CD14-positive monocyte (primary cell): ENCODE data around the gene MTCH2. TPM values are rescaled to one million over a fixed set of nuclear protein-coding genes. Genes with fewer than 3 reads are reported as not detected.

Source experiments
- DNase-seq, 3 donors: peaks; one replicate each; pipeline ENCODE4 v3.0.0-alpha.2; 2011 to 2022
- H2AFZ ChIP-seq: 2 replicates; pipeline ENCODE4 v1.6.0; 2012; ENCODE audit warnings: mild to moderate bottlenecking, low read depth, low read length, inconsistent platforms; ENCODE audit not compliant: insufficient read depth, poor library complexity, severe bottlenecking
- H3K27ac ChIP-seq, 2 donors: 1 replicate in 1 of 2; 2 replicates in 1 of 2; pipeline ENCODE4 v1.5.1; 2012 to 2013; ENCODE audit warnings: low read length in 2 of 2, control low read depth in 1 of 2, inconsistent platforms in 1 of 2, low read depth in 1 of 2, mild to moderate bottlenecking in 1 of 2
- H3K27me3 ChIP-seq, 2 donors: one replicate each; pipeline versions ENCODE4 v1.6.0 to v1.6.1; 2011 to 2013; ENCODE audit warnings: low read length in 2 of 2; ENCODE audit not compliant: control insufficient read depth in 2 of 2, insufficient read depth in 2 of 2
- H3K36me3 ChIP-seq, 2 donors: replicated peaks in 1 of 2; 1 replicate in 1 of 2; 2 replicates in 1 of 2; pipeline versions ENCODE4 v1.5.1 to v1.6.1; 2012 to 2013; ENCODE audit warnings: low read length in 2 of 2, control low read depth in 1 of 2, inconsistent platforms in 1 of 2, mild to moderate bottlenecking in 1 of 2; ENCODE audit not compliant: insufficient read depth in 2 of 2, control insufficient read depth in 1 of 2
- H3K4me1 ChIP-seq, 2 donors: 1 replicate in 1 of 2; 2 replicates in 1 of 2; pipeline versions ENCODE4 v1.5.1 to v1.6.1; 2012 to 2013; ENCODE audit warnings: low read length in 2 of 2, control low read depth in 1 of 2, inconsistent platforms in 1 of 2, mild to moderate bottlenecking in 1 of 2, moderate library complexity in 1 of 2; ENCODE audit not compliant: insufficient read depth in 2 of 2, control insufficient read depth in 1 of 2
- H3K4me2 ChIP-seq: replicated peaks from 2 replicates; pipeline ENCODE3; 2012; ENCODE audit warnings: low read length, moderate library complexity, mild to moderate bottlenecking; ENCODE audit not compliant: poor library complexity, severe bottlenecking; ENCODE audit errors: extremely low read depth
- H3K4me3 ChIP-seq, 3 experiments: fragments of 200-600 bp in 1 of 3; sonication (generic) in 1 of 3; replicated peaks in 1 of 3; 1 replicate in 2 of 3; 2 replicates in 1 of 3; pipeline ENCODE4 v1.5.1; 2011 to 2013; ENCODE audit warnings: low read length in 3 of 3, mild to moderate bottlenecking in 3 of 3, control low read depth in 2 of 3, low read depth in 2 of 3, inconsistent platforms in 1 of 3, moderate library complexity in 1 of 3
- H3K79me2 ChIP-seq: 2 replicates; pipeline ENCODE4 v1.6.0; 2012; ENCODE audit warnings: mild to moderate bottlenecking, control low read depth, inconsistent platforms, low read length, moderate library complexity; ENCODE audit not compliant: insufficient read depth
- H3K9ac ChIP-seq: 2 replicates; pipeline ENCODE4 v1.6.0; 2017; ENCODE audit warnings: low read length, mild to moderate bottlenecking; ENCODE audit not compliant: insufficient read depth, poor library complexity, severe bottlenecking
- H3K9me3 ChIP-seq, 2 donors: replicated peaks in 1 of 2; 1 replicate in 1 of 2; 2 replicates in 1 of 2; pipeline versions ENCODE4 v1.5.1 to v1.6.1; 2012 to 2013; ENCODE audit warnings: low read length in 2 of 2, control low read depth in 1 of 2; ENCODE audit not compliant: control insufficient read depth in 1 of 2, insufficient read depth in 1 of 2
- H4K20me1 ChIP-seq: 2 replicates; pipeline ENCODE4 v1.6.0; 2012; ENCODE audit warnings: mild to moderate bottlenecking, low read length, control low read depth, moderate library complexity; ENCODE audit not compliant: insufficient read depth
- H3K27ac Mint-ChIP-seq, 7 donors: one replicate each; pipeline ENCODE4 v1.8.0; 2020; ENCODE audit warnings: mild to moderate bottlenecking in 7 of 7, mixed read lengths in 7 of 7, moderate library complexity in 6 of 7, inconsistent platforms in 2 of 7
- H3K27me3 Mint-ChIP-seq, 3 donors: one replicate each; pipeline ENCODE4 v1.8.0; 2021 to 2022; ENCODE audit warnings: low read depth in 3 of 3, mild to moderate bottlenecking in 3 of 3, mixed read lengths in 3 of 3, moderate library complexity in 3 of 3, inconsistent platforms in 1 of 3
- H3K36me3 Mint-ChIP-seq, 2 donors: one replicate each; pipeline ENCODE4 v1.8.0; 2020; ENCODE audit warnings: mixed read lengths in 2 of 2, inconsistent platforms in 1 of 2, mild to moderate bottlenecking in 1 of 2
- H3K4me1 Mint-ChIP-seq: one replicate; pipeline ENCODE4 v1.8.0; 2020; ENCODE audit warnings: mild to moderate bottlenecking, mixed read lengths
- H3K4me3 Mint-ChIP-seq, 2 donors: one replicate each; pipeline ENCODE4 v1.8.0; 2020; ENCODE audit warnings: mild to moderate bottlenecking in 2 of 2, mixed read lengths in 2 of 2, moderate library complexity in 1 of 2
- H3K9me3 Mint-ChIP-seq, 7 donors: one replicate each; pipeline ENCODE4 v1.8.0; 2020 to 2022; ENCODE audit warnings: mixed read lengths in 7 of 7, mild to moderate bottlenecking in 6 of 7, moderate library complexity in 6 of 7, inconsistent platforms in 2 of 7
- WGBS: methylation state at CpG from one replicate; pipeline ENCODE4 v1.1.5; 2013; ENCODE audit warnings: missing lambda C conversion rate; ENCODE audit not compliant: insufficient coverage; 5-methylcytosine and 5-hydroxymethylcytosine counted together
- intact Hi-C, 2 donors: fragments of 100-400 bp; cut with micrococcal nuclease; formaldehyde crosslinking; loops; one replicate each; pipeline versions ENCODE4 v1.15.0 to v1.15.1; 2023
- polyA plus RNA-seq, 3 donors: library from polyadenylated mRNA; depleted of rRNA in 1 of 3; unstranded in 2 of 3; stranded (reverse) in 1 of 3; fragments of 300-500 nt in 2 of 3; fragments of >200 nt in 1 of 3; fragmentation: Illumina TruSeq in 2 of 3; gene quantifications; 1 replicate in 2 of 3; 2 replicates in 1 of 3; pipeline ENCODE4 v1.2.3, GENCODE V29; 2012 to 2021
- TF ChIP-seq, protein P1 (sequence below): fragments of 200-600 bp; IDR thresholded peaks from one replicate; pipeline ENCODE4 v1.8.0; 2022; ENCODE audit warnings: antibody characterized with exemption, mild to moderate bottlenecking

MTCH2 gene
- polyA plus RNA-seq, 3 donors, result 31.7 to 116 (median 98.0) TPM

DNA sequence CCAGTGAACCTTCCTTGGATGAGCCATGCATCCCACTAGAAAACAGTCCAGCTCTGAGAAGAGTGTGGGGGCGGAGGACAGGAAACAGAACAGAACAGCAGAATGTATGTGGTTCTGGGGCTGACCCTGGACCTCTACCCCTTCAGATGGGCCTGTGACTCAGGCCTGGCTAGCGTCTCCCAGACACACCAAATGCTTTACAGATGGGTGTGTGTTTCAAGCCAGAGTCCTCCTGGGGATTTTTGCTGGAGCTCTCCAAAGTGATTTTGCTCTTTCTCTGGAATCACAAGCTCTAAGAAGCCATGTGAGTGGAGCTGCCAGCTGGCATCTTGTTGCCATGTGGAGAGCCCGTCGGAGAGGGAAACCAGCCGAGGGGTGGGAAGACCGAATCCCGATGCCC lies 35.0 kb downstream of the MTCH2 start:
- no peak for DNase-seq
- WGBS, result 85% methylated on average over 5 of the region's 7 CpGs
- TF ChIP-seq, protein P1, sequence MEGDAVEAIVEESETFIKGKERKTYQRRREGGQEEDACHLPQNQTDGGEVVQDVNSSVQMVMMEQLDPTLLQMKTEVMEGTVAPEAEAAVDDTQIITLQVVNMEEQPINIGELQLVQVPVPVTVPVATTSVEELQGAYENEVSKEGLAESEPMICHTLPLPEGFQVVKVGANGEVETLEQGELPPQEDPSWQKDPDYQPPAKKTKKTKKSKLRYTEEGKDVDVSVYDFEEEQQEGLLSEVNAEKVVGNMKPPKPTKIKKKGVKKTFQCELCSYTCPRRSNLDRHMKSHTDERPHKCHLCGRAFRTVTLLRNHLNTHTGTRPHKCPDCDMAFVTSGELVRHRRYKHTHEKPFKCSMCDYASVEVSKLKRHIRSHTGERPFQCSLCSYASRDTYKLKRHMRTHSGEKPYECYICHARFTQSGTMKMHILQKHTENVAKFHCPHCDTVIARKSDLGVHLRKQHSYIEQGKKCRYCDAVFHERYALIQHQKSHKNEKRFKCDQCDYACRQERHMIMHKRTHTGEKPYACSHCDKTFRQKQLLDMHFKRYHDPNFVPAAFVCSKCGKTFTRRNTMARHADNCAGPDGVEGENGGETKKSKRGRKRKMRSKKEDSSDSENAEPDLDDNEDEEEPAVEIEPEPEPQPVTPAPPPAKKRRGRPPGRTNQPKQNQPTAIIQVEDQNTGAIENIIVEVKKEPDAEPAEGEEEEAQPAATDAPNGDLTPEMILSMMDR, result no peak
- no peaks in the 10 kb centered on the region for H3K79me2 ChIP-seq
- intact Hi-C loops, result no loop called here
- H3K4me2 ChIP-seq, result no peak overlapping the region
- no peaks in the 10 kb centered on the region for H3K9me3 Mint-ChIP-seq
- no peaks in the 10 kb centered on the region for H3K9me3 ChIP-seq
- H3K4me3 Mint-ChIP-seq, result no peak overlapping the region
- H3K36me3 Mint-ChIP-seq, result peaks cover 7 to 29% of the 10 kb centered on the region in 2 donors
- no peak overlapping the region for H2AFZ ChIP-seq
- no peak overlapping the region for H3K27ac ChIP-seq
- H3K9ac ChIP-seq, result no peak overlapping the region
- no peaks in the 10 kb centered on the region for H3K27me3 ChIP-seq
- no peaks in the 10 kb centered on the region for H4K20me1 ChIP-seq
- peaks cover 12% of the 10 kb centered on the region in 2 donors for H3K4me1 ChIP-seq
- H3K4me1 Mint-ChIP-seq, result peaks cover 15% of the 10 kb centered on the region
- H3K36me3 ChIP-seq, result peaks cover 0 to 18% of the 10 kb centered on the region in 2 donors
- peaks cover 0 to 4% (median 2%) of the 10 kb centered on the region in 3 donors for H3K27me3 Mint-ChIP-seq
- H3K27ac Mint-ChIP-seq, result no peak overlapping the region
- H3K4me3 ChIP-seq, result no peak overlapping the region

- H3K27me3 Mint-ChIP-seq, result peaks cover 0 to 4% (median 2%) of the 10 kb centered on the region in 3 donors
- Histone ChIP-seq H3K27me3 (no peaks in the 10 kb centered on the region), H3K9me3 (no peaks in the 10 kb centered on the region), H3K79me2 (no peaks in the 10 kb centered on the region), H3K4me2 (no peak overlapping the region), H3K4me3 (no peak overlapping the region), H3K36me3 (peaks cover 0 to 18% of the 10 kb centered on the region in 2 donors), H3K9ac (no peak overlapping the region), H4K20me1 (no peaks in the 10 kb centered on the region), H3K4me1 (peaks cover 8% of the 10 kb centered on the region in 2 donors), H3K27ac (no peak overlapping the region), H2AFZ (no peak overlapping the region)
- intact Hi-C loops, result no loop called here
- no CpG with 5 or more reads among the region's 5 CpGs for WGBS
- no peak overlapping the region for H3K27ac Mint-ChIP-seq
- no peak for DNase-seq
- H3K36me3 Mint-ChIP-seq, result peaks cover 7 to 29% of the 10 kb centered on the region in 2 donors
- TF ChIP-seq, protein P1, result no peak
- H3K4me3 Mint-ChIP-seq, result no peak overlapping the region
- no peaks in the 10 kb centered on the region for H3K9me3 Mint-ChIP-seq
- peaks cover 12% of the 10 kb centered on the region for H3K4me1 Mint-ChIP-seq
Measured at GRCh38 chr11:47606731-47607130, 35.6 kb downstream of the MTCH2 start.
